ENCODE data around the gene EFHC1. TPM values are rescaled to one million over a fixed set of nuclear protein-coding genes. Genes with fewer than 3 reads are reported as not detected.

The EFHC1 gene
- total and polyA plus RNA-seq, 2 donors (not counting 1 experiment from before 2014, with no cell fraction given) = 19.4 to 34.8 TPM

- peaks cover 13 to 29% of the 10 kb centered on the region in 2 donors for H3K4me1 ChIP-seq (ENCODE audit: control insufficient read depth in 2 of 2, insufficient read depth in 2 of 2, low read length in 2 of 2)
- no peak overlapping the region for H3K4me3 ChIP-seq (ENCODE audit: control extremely low read depth in 1 of 5, extremely low read depth in 1 of 5, insufficient read depth in 1 of 5, low read depth in 2 of 5, low read length in 4 of 5)
- WGBS (ENCODE audit: insufficient coverage) = 91% methylated on average over 16 of the region's 20 CpGs
- ChIA-PET POLR2A (no interaction called here), CTCF (interaction anchor here (4.5 to 6.6 kb wide), 2 partner anchors 82 to 85 kb away, joined by 24 to 38 read pairs; partner anchors contain the start of gene EFHC1)
- no peak for TF ChIP-seq EZH2 (IDR thresholded peaks at IDR 0.05; ENCODE audit: borderline replicate concordance, insufficient read depth, low read depth, low read length, poor library complexity, severe bottlenecking)
- TF ChIP-seq CTCF (IDR thresholded peaks at IDR 0.05) = no peak
- H3K9ac ChIP-seq (ENCODE audit: low read length) = no peak overlapping the region
- H3K79me2 ChIP-seq (ENCODE audit: control insufficient read depth, insufficient read depth, low read length) = no peaks in the 10 kb centered on the region
- no peak overlapping the region for H3K27ac ChIP-seq (ENCODE audit: low read length in 2 of 2)
- H3K4me2 ChIP-seq (replicated peaks; ENCODE audit: low read depth, low read length, poor library complexity, severe bottlenecking) = no peak overlapping the region
- H4K20me1 ChIP-seq (ENCODE audit: control insufficient read depth, insufficient read depth, low read length, poor library complexity, severe bottlenecking) = no peaks in the 10 kb centered on the region
- no peaks in the 10 kb centered on the region for H3K9me3 Mint-ChIP-seq (ENCODE audit: insufficient read depth)
- no peaks in the 10 kb centered on the region for H3K9me3 ChIP-seq (ENCODE audit: control extremely low read depth in 1 of 3, control insufficient read depth in 2 of 3, insufficient read depth in 1 of 3, low read length in 2 of 3)
- H3K27ac Mint-ChIP-seq = no peak overlapping the region
- no peak for DNase-seq
- ATAC-seq (ENCODE audit: low read depth) = no peak
- H3K4me1 Mint-ChIP-seq = peaks cover 22% of the 10 kb centered on the region
- H3K27me3 Mint-ChIP-seq = no peaks in the 10 kb centered on the region
- no peak overlapping the region for H3K4me3 Mint-ChIP-seq
- peaks cover 0 to 30% of the 10 kb centered on the region in 2 experiments for H3K36me3 ChIP-seq (replicated peaks in 1 of 2; ENCODE audit: control extremely low read depth in 1 of 2, control insufficient read depth in 1 of 2, extremely low read depth in 1 of 2, insufficient read depth in 2 of 2, low read length in 1 of 2)
- intact Hi-C loops (cut with micrococcal nuclease) = no loop called here
- no peak overlapping the region for H2AFZ ChIP-seq (ENCODE audit: insufficient read depth, low read depth, low read length, poor library complexity, severe bottlenecking)
- no peaks in the 10 kb centered on the region for H3K27me3 ChIP-seq (replicated peaks in 1 of 4; ENCODE audit: control extremely low read depth in 1 of 4, control insufficient read depth in 3 of 4, insufficient read depth in 4 of 4, low read length in 3 of 4)
Measured at GRCh38 chr6:52502306-52503029, 82.3 kb downstream of the EFHC1 start.

- Histone ChIP-seq H4K20me1 (ENCODE audit: control insufficient read depth, insufficient read depth, low read length, poor library complexity, severe bottlenecking) (no peaks in the 10 kb centered on the region), H3K9ac (ENCODE audit: low read length) (no peak overlapping the region), H3K4me1 (ENCODE audit: control insufficient read depth in 2 of 2, insufficient read depth in 2 of 2, low read length in 2 of 2) (peaks cover 8 to 22% of the 10 kb centered on the region in 2 donors), H3K4me3 (ENCODE audit: control extremely low read depth in 1 of 5, extremely low read depth in 1 of 5, insufficient read depth in 1 of 5, low read depth in 2 of 5, low read length in 4 of 5) (no peak overlapping the region), H3K27ac (ENCODE audit: low read length in 2 of 2) (no peak overlapping the region), H3K9me3 (ENCODE audit: control extremely low read depth in 1 of 3, control insufficient read depth in 2 of 3, insufficient read depth in 1 of 3, low read length in 2 of 3) (no peaks in the 10 kb centered on the region), H3K4me2 (replicated peaks; ENCODE audit: low read depth, low read length, poor library complexity, severe bottlenecking) (no peak overlapping the region), H3K79me2 (ENCODE audit: control insufficient read depth, insufficient read depth, low read length) (no peaks in the 10 kb centered on the region), H2AFZ (ENCODE audit: insufficient read depth, low read depth, low read length, poor library complexity, severe bottlenecking) (no peak overlapping the region), H3K36me3 (replicated peaks in 1 of 2; ENCODE audit: control extremely low read depth in 1 of 2, control insufficient read depth in 1 of 2, extremely low read depth in 1 of 2, insufficient read depth in 2 of 2, low read length in 1 of 2) (peaks cover 0 to 38% of the 10 kb centered on the region in 2 experiments), H3K27me3 (replicated peaks in 1 of 4; ENCODE audit: control extremely low read depth in 1 of 4, control insufficient read depth in 3 of 4, insufficient read depth in 4 of 4, low read length in 3 of 4) (no peaks in the 10 kb centered on the region)
- H3K4me1 Mint-ChIP-seq = peaks cover 14% of the 10 kb centered on the region
- WGBS (ENCODE audit: insufficient coverage) = 92% methylated on average over 5 of the region's 5 CpGs
- H3K27me3 Mint-ChIP-seq = no peaks in the 10 kb centered on the region
- no peak overlapping the region for H3K27ac Mint-ChIP-seq
- TF ChIP-seq EZH2 (IDR thresholded peaks at IDR 0.05; ENCODE audit: borderline replicate concordance, insufficient read depth, low read depth, low read length, poor library complexity, severe bottlenecking) (no peak), CTCF (IDR thresholded peaks at IDR 0.05) (no peak)
- ChIA-PET CTCF (interaction anchor here (1.3 to 1.8 kb wide), 2 partner anchors 86 to 88 kb away, joined by 4 to 7 read pairs; no protein-coding TSS in a partner anchor), POLR2A (interaction anchor here (1.8 kb wide), 1 partner anchor 84 kb away, joined by 3 read pairs; the partner anchor contains the start of gene EFHC1)
- no peak for ATAC-seq (ENCODE audit: low read depth)
- no peaks in the 10 kb centered on the region for H3K9me3 Mint-ChIP-seq (ENCODE audit: insufficient read depth)
- no peak for DNase-seq
- intact Hi-C loops (cut with micrococcal nuclease) = no loop called here
- H3K4me3 Mint-ChIP-seq = no peak overlapping the region
Measured at GRCh38 chr6:52503323-52503747, 83.2 kb downstream of the EFHC1 start.

Measured in B cell (primary cell).